GM04504 (cell line): ENCODE measurements around the gene ZNF593OS.

Source experiments
- DNase-seq: peaks from one replicate; pipeline ENCODE4 v3.0.0-alpha.2; 2012; ENCODE audit warnings: low read depth

Gene ZNF593OS

GRCh38 chr1:26171084-26172072 is at the start of gene ZNF593OS:
Gene ZNF593OS, minus strand, starts transcription at chr1:26171832. Its CDS starts 171 bp downstream, at chr1:26171661.
- no peak for DNase-seq

- no peak for DNase-seq
These were observed 49.5 kb upstream of the ZNF593OS start for GRCh38 chr1:26221094-26221493.

DNA sequence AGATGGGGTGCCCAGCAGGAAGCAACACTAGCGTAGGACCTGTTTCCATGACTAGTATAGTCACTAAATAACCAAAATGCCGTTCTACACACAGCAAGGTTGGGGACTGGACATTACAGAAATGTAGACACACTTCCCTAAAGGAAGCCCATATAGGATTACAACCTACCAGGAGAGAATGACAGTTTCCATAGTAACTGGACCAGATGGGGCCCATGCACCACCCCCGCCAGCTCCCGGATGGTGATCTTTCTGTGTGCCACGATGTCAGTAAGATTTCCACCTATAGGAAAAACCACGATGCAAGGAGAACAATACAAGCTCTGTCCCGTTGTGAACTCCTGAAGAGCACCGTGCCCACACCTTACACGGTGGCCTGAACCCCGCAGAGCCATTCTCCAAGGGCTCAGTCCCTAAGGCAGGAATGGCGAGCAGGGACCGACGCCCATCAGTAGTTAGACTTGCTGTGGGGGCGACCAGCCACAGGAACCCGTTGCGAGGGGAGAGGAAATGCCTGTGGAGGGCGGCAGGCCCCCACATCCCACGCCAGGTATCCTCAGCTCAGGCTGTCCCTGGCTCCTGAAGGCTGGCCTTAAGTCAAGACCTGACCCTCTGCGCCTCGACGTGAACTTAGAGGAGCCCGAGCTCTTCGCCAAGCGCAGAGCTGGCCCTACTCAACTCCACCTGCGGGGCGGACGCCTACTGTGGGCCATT is 48.7 kb upstream of the ZNF593OS start:
- DNase-seq = no peak

DNA sequence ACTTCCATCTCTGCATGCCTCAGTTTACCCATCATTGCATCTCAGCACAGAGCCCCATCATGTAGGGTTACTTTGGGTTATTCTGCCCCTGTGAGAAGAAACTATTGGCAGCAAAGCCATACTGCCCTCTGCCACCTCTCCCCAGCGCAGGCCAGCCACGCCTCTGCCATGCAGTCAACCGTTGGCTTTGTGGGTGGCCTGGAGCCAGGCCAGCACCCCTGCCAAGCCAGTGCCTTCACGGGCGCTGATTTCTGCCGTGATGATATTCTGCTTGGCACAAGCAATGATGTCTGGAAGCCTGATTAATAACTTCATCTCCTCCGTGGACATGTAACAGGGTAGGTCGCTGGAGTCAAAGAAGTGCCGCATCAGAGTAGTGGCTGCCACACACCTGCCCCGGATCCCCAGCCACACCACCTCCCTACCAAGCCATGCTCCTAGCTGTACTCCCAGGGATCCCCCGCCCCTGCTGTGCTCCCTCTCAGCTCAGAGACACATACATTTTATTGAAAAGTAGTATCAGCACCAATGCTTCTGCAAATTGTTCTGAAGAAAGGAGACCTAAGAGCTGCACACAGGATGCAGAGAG is 47.4 kb upstream of the ZNF593OS start:
- DNase-seq = no peak

DNA sequence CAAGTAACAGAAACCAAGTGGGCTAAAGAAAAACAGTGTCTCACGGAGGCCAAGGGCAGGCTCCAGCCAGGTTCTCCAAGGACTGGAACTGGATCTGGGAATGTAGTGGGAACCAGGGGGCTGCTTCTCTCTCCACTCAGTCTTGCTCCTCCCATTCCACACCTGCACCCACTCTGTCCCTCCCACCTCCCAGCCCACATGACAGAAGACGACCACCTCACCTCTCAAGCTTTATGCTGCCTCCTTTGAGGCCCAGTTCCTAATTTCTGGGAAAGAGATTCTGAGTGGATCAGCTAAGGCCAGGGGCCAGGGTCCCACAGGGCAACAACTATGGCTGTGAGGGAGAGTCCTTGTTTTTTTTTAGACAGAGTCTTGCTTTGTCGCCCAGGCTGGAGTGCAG is 43.6 kb upstream of the ZNF593OS start:
- DNase-seq = no peak

DNA sequence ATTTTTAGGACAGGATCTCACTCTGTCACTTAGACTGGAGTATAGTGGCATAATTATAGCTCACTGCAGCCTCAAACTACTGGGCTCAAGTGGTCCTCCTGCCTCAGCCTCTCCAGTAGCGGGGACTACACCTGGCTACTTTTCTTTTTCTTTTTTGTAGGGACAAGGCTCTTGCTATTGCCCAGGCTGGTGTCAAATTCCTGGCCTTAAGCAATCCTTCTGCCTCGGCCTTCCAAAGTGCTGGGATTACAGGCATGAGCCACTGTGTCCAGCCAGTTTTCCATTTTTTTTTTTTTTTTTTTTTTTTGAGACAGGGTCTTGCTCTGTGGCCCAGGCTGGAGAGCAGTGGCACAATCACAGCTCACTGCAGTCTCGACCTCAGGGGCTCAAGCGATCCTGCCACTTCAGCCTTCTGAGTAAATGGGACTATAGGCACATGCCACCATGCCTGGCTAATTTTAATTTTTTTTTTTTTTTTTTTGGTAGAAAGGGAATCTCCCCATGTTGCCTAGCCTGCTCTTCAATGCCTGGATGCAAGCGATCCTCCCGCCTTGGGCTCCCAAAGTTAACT is 41.8 kb upstream of the ZNF593OS start:
- DNase-seq = no peak

GRCh38 chr1:26212726-26213125 is 41.1 kb upstream of the ZNF593OS start:
- DNase-seq = no peak

- DNase-seq = no peak
These were observed 38.7 kb upstream of the ZNF593OS start for GRCh38 chr1:26210147-26210870.

DNA sequence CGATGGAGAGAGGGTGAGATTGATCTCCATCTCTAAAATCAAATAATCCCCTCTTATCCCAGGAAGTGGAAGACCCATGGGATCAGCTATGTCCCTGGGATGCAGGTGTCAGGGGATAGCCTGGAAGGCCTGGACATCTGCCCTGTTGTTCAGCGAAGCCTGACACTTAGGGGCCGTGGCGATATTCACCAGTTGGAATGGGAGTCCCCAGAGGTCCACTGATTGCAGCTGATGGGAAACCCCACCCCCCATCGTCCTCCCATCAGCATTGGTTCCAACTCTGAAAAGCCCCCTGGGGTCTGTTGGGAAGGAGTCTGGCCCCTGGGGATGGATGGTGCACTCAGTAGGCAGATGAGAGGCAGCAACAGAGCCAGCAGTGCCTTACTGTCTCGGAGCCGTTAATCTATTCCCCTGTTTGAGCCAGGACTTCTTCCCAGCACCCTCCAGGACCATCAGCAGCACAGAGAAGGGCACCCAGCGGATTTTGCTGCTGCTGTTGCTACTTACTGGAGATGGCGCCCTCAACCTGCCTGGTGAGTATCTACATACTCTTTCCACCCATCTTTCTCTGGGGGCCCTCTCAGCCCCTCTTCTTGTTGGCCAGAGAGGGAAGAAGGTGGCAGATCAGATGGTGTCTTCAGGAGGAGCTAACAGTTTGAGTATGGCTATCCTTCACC is 32.1 kb upstream of the ZNF593OS start:
- DNase-seq = no peak

- DNase-seq = no peak
These were observed 28.8 kb upstream of the ZNF593OS start for GRCh38 chr1:26200413-26200812.

DNA sequence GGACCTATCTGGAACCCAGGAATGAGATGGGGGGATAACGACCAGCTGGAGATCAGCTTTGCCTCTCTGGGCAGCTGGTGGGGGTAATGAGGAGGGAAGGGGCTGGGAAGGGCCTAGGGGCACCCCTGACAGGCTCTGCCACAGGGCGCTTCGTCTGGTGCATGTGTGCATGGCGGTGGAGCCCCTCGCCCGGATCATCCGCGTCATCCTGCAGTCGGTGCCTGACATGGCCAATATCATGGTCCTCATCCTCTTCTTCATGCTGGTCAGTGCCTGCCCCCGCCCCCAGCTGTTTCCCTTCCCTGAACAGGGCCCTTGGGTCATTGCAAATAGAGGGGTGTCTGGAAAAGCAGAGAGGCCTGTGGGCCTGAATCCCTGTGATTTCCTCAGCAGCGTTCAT is 26.2 kb upstream of the ZNF593OS start:
- DNase-seq = no peak

GRCh38 chr1:26197301-26197700 is 25.7 kb upstream of the ZNF593OS start:
- DNase-seq = no peak

DNA sequence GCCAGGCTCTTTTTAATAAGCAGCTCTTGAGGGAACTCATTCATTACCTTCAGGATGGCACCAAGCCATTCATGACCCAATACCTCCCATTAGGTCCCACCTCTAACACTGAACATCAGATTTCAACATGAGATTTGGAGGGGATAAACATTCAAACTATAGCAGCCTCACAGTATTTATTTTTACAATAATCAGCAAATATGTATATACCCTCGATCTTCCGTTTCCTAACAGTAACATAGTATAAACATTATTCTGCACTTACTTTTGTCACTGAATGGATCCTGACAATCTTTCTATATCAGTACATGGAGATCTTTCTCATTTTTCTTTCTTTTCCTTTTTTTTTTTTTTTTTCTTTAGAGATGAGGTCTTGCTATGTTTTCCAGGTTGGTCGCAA is 24.2 kb upstream of the ZNF593OS start:
- DNase-seq = no peak

DNA sequence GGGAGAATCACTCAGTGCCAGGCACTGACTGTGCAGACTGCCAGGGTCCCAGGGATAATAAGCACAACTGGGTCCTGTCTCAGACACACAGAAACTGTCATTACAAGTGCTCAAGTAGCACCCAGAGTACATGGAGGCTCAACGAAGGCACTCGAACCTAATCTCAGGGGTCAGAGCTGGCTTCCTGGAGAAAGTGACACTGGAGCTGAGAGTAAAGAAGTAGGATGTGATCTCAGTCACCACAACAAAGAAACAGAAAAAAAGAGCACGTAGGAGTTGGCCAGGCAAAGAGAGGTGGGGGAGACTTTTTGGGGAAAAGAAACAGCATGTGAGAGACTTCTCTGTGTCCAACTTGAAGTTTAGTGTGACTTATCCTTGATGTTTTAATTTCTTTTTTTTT is 20.1 kb upstream of the ZNF593OS start:
- no peak for DNase-seq

DNA sequence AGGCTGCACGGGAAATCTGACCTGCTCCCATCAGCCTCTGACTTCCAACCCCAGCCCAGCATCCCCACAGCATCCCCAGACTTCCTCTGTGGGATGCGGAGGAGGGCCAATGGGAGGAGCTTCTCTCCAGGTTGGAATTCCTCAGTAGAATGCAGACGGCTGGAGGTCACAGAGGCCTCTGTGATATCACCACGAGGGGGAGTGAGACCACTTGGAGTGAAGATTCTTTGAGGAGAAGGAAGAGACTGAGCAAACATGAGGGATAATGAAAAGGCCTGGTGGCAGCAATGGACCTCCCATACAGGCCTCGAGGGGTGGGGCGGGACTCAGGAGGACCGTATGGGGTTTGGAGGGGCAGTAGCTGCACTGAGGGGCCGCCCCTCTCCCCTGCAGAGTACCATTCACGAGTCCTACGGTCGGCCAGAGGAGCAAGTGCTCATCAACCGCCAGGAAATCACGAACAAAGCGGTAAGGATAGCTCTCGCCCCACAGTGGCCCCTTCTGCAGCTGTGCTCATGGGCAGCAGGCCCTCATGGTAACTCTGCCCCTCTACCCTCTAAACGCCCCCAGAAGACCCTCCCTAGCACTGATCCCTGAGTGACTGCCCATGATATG is 18.8 kb upstream of the ZNF593OS start, which contains the start of gene CATSPER4:
CATSPER4 (plus strand) TSS at position 230 of the 615 bp plus-strand sequence; CDS start at position 256, 26 bp downstream.
- no peak for DNase-seq

GRCh38 chr1:26189751-26190275 is 18.2 kb upstream of the ZNF593OS start:
- no peak for DNase-seq

DNA sequence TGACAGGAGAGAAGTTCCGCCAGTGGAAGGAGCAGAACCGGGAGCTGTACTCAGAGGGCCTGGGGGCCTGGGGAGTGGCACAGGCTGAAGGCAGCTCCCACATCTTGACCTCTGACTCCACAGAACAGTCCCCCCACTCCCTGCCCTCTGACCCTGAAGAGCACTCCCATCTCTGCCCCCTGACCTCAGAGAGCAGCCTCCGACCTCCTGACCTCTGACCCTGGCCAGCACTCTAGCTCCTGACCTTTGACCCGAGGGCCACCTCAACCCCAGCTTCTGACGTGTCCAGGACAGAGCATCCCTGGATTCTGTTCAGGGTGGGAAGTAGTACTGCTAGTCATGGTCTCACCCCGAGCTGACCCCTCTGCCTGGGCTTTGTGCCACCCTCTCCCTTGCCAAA is 17.7 kb upstream of the ZNF593OS start:
- no peak for DNase-seq

GRCh38 chr1:26188477-26188876 is 16.8 kb upstream of the ZNF593OS start:
- DNase-seq = no peak

DNA sequence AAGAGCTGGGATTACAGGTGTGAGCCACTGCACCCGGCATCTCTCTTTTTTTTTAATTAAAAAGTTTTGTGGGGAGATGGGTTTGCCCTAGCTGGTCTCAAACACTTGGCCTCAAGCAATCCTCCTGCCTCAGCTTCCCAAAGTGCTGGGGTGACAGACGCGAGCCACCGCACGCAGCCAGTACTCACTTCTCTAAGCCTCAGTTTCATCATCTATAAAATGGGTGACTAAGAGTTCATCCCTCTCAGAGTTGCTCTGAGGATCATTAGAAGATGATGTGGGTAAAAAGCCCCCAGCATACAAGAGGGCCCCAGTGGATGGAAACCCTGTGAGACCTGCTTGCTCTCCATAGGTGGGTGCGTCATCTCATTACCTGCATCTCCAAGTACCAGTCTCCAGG is 16.2 kb upstream of the ZNF593OS start:
- no peak for DNase-seq

GRCh38 chr1:26184883-26185282 is 13.3 kb upstream of the ZNF593OS start:
- DNase-seq = no peak
